ENCODE data around the gene ARMC7. TPM values are rescaled to one million over a fixed set of nuclear protein-coding genes. Genes with fewer than 3 reads are reported as not detected.
"Not testable (repeated sequence)": the region's sequence is repeated elsewhere in the genome, so short reads cannot be mapped to it uniquely, and the experiment has no call there.

ARMC7 gene
- total RNA-seq, 1 donor from 2014 or later = 15.4 TPM

GRCh38 chr17:75135946-75136345 is 26.2 kb downstream of the ARMC7 start:
- POLR2A ChIA-PET = interaction anchor here (0.6 to 13.0 kb wide), 3 partner anchors 19 to 266 kb away, joined by 4 to 292 read pairs (median 4); no protein-coding TSS in a partner anchor
- ATAC-seq (ENCODE audit: low read depth) = no peak
- Mint-ChIP-seq H3K4me1 (peaks cover 18% of the 10 kb centered on the region), H3K27me3 (no peaks in the 10 kb centered on the region), H3K9me3 (no peaks in the 10 kb centered on the region), H3K4me3 (no peak overlapping the region), H3K36me3 (ENCODE audit: low read depth) (peaks cover 11% of the 10 kb centered on the region), H3K27ac (no peak overlapping the region)
- no peak for TF ChIP-seq CTCF (IDR thresholded peaks at IDR 0.05)
- DNase-seq = no peak
- intact Hi-C loops (cut with micrococcal nuclease) = no loop called here
- CTCF ChIA-PET = interaction anchor here (1.7 kb wide), 1 partner anchor 22 kb away, joined by 7 read pairs; no protein-coding TSS in a partner anchor

- H3K27me3 Mint-ChIP-seq; H3K4me3 Mint-ChIP-seq; intact Hi-C loops (cut with micrococcal nuclease); ATAC-seq (ENCODE audit: low read depth); H3K27ac Mint-ChIP-seq; H3K36me3 Mint-ChIP-seq (ENCODE audit: low read depth); DNase-seq; H3K9me3 Mint-ChIP-seq: not testable (repeated sequence)
- H3K4me1 Mint-ChIP-seq = peaks cover 18% of the 10 kb centered on the region
- CTCF ChIA-PET = interaction anchor here (0.6 to 1.7 kb wide), 3 partner anchors 24 to 34 kb away, joined by 3 to 7 read pairs (median 3); no protein-coding TSS in a partner anchor
- POLR2A ChIA-PET = interaction anchor here (0.6 kb wide), 1 partner anchor 168 kb away, joined by 5 read pairs; no protein-coding TSS in a partner anchor
These were observed 28.0 kb downstream of the ARMC7 start for GRCh38 chr17:75137762-75138161.

GRCh38 chr17:75138519-75138918 is 28.8 kb downstream of the ARMC7 start:
- peaks cover 10% of the 10 kb centered on the region for H3K36me3 Mint-ChIP-seq (ENCODE audit: low read depth)
- intact Hi-C loops (cut with micrococcal nuclease) = no loop called here

DNA sequence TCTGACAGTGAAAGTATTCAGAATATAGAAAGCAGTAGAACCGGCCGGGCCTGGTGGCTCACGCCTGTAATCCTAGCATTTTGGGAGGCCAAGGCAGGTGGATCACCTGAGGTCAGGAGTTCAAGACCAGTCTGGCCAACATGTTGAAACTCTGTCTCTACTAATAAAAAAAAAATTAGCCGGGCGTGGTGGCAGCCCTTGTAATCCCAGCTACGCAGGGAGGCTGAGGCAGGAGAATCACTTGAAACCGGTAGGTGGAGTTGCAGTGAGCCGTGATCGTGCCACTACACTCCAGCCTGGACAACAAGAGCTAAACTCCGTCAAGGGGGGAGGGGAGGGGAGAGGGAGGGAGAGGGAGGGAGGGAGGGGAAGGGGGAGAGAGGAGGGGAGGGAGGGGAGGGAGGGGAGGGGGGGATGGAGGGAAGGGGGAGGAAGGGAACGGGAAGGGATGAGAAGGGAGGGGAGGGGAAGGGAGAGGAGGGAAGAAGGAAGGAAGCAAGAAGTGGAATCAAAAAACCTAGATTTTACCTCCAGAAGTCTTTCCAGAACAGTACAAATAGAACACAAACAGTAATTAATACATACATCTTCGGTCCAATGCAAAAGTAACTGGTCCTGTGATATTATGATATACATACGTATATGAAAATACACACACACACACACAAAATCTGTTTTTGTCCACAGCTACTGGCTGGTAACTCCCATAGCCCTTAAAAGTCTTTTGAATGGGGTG is 32.6 kb downstream of the ARMC7 start:
- peaks cover 30% of the 10 kb centered on the region for H3K36me3 Mint-ChIP-seq (ENCODE audit: low read depth)
- H3K27me3 Mint-ChIP-seq = no peaks in the 10 kb centered on the region
- POLR2A ChIA-PET = no interaction called here
- no peak overlapping the region for H3K4me3 Mint-ChIP-seq
- CTCF ChIA-PET = no interaction called here
- intact Hi-C loops (cut with micrococcal nuclease) = no loop called here
- no peak for TF ChIP-seq CTCF (IDR thresholded peaks at IDR 0.05)
- H3K4me1 Mint-ChIP-seq = peaks cover 20% of the 10 kb centered on the region
- no peak overlapping the region for H3K27ac Mint-ChIP-seq
- no peak for DNase-seq
- no peak for ATAC-seq (ENCODE audit: low read depth)
- no peaks in the 10 kb centered on the region for H3K9me3 Mint-ChIP-seq

More at GRCh38 chr17:75138519-75138918, 28.8 kb downstream of the ARMC7 start:
- ChIA-PET CTCF (interaction anchor here (1.1 kb wide), 1 partner anchor 33 kb away, joined by 3 read pairs; no protein-coding TSS in a partner anchor), POLR2A (interaction anchor here (0.8 kb wide), 1 partner anchor 433 kb away, joined by 3 read pairs; no protein-coding TSS in a partner anchor)
- DNase-seq = no peak
- H3K27ac Mint-ChIP-seq = no peak overlapping the region
- H3K9me3 Mint-ChIP-seq = no peaks in the 10 kb centered on the region
- no peaks in the 10 kb centered on the region for H3K27me3 Mint-ChIP-seq
- H3K4me1 Mint-ChIP-seq = peaks cover 17% of the 10 kb centered on the region
- no peak for TF ChIP-seq CTCF (IDR thresholded peaks at IDR 0.05)
- no peak overlapping the region for H3K4me3 Mint-ChIP-seq
- ATAC-seq (ENCODE audit: low read depth) = no peak

DNA sequence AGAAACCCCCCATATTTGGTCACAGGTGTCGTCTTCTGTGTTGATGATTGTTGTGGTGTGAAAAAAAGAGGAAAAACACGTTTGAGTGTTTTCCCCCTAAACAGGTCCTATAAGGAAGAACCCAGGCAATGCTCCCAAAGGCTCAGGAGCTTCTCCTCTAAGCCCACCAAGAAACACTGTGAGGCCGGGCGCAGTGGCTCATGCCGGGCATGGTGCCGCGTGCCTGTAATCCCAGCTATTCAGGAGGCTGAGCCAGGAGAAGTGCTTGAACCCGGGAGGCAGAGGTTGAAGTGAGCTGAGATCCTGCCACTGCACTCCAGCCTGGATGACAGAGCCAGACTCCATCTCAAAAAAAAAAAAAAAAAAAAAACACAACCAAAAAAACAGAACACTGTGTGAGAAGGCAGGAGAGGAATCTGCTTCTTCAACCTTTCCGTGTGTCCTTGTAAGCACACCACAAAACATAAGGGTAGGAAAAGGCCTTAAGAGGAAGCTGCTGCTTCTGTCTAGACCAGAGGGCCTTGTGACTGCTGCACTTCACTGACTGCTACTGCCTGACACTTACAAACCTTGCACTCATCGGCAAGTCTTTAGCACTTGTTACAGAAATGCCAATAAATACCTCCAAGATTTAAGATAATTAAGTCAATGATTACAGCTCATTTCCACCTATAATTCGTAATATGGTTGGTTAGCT is 35.2 kb downstream of the ARMC7 start:
- TF ChIP-seq CTCF (IDR thresholded peaks at IDR 0.05) = no peak
- Mint-ChIP-seq H3K36me3 (ENCODE audit: low read depth) (peaks cover 42% of the 10 kb centered on the region), H3K4me3 (no peak overlapping the region), H3K27ac (no peak overlapping the region), H3K4me1 (peaks cover 29% of the 10 kb centered on the region), H3K27me3 (no peaks in the 10 kb centered on the region), H3K9me3 (no peaks in the 10 kb centered on the region)
- ChIA-PET CTCF (interaction anchor here (0.6 to 1.8 kb wide), 3 partner anchors 15 to 57 kb away, joined by 3 to 7 read pairs (median 6); no protein-coding TSS in a partner anchor), POLR2A (interaction anchor here (0.6 to 2.0 kb wide), 5 partner anchors 10 to 175 kb away, joined by 3 to 11 read pairs (median 4); partner anchors contain the start of genes ATP5PD, JPT1 and KCTD2)
- ATAC-seq (ENCODE audit: low read depth) (no peak), DNase-seq (no peak)
- intact Hi-C loops (cut with micrococcal nuclease) = no loop called here
